ENCODE measurements around the gene NEK5.

The NEK5 gene

GRCh38 chr13:52155177-52155576, 26.3 kb upstream of the NEK5 start:
- no peaks in the 10 kb centered on the region for H3K27me3 ChIP-seq (replicated peaks)
- H3K4me3 ChIP-seq (ENCODE audit: low read depth, low read length): no peak overlapping the region
- H3K36me3 ChIP-seq (replicated peaks): no peaks in the 10 kb centered on the region
- TF ChIP-seq, protein P1, sequence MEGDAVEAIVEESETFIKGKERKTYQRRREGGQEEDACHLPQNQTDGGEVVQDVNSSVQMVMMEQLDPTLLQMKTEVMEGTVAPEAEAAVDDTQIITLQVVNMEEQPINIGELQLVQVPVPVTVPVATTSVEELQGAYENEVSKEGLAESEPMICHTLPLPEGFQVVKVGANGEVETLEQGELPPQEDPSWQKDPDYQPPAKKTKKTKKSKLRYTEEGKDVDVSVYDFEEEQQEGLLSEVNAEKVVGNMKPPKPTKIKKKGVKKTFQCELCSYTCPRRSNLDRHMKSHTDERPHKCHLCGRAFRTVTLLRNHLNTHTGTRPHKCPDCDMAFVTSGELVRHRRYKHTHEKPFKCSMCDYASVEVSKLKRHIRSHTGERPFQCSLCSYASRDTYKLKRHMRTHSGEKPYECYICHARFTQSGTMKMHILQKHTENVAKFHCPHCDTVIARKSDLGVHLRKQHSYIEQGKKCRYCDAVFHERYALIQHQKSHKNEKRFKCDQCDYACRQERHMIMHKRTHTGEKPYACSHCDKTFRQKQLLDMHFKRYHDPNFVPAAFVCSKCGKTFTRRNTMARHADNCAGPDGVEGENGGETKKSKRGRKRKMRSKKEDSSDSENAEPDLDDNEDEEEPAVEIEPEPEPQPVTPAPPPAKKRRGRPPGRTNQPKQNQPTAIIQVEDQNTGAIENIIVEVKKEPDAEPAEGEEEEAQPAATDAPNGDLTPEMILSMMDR (IDR thresholded peaks at IDR 0.05; ENCODE audit: low read depth, low read length, missing control alignments): no peak
- no peak overlapping the region for H3K27ac ChIP-seq
- in situ Hi-C loops (cut with HindIII; ENCODE audit: low pct_ligation_motif_present, low sequenced_read_pairs): no loop called here
- DNase-seq: no peak

- TF ChIP-seq, protein P1 (IDR thresholded peaks at IDR 0.05; ENCODE audit: low read depth, low read length, missing control alignments): no peak
- in situ Hi-C loops (cut with HindIII; ENCODE audit: low pct_ligation_motif_present, low sequenced_read_pairs): no loop called here
- H3K27ac ChIP-seq: no peak overlapping the region
- no peak for DNase-seq
- H3K36me3 ChIP-seq (replicated peaks): no peaks in the 10 kb centered on the region
- H3K4me3 ChIP-seq (ENCODE audit: low read depth, low read length): no peak overlapping the region
- H3K27me3 ChIP-seq (replicated peaks): no peaks in the 10 kb centered on the region
These were observed 18.4 kb upstream of the NEK5 start for GRCh38 chr13:52147225-52147624.

DNA sequence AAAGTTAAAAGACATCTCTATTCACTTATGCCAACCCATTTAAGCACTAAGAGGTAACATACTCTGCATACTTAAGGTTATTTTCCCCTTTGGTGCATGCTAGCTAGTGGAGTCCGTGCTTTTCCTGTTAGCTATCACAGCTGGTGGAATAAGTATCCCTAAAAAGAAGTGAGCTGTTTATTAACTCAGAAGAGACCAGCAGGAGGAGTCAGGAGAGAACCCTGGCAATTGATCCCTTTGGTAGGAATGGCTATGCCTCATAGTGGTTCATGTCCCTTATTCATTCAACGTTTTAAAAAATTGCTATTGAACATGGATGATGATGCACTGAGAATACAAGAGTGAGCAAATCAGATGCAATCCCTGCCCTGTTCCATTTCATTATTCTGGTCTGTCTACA, 12.4 kb upstream of the NEK5 start:
- TF ChIP-seq, protein P1 (IDR thresholded peaks at IDR 0.05; ENCODE audit: low read depth, low read length, missing control alignments): no peak
- Histone ChIP-seq H3K4me3 (ENCODE audit: low read depth, low read length) (no peak overlapping the region), H3K27ac (no peak overlapping the region), H3K36me3 (replicated peaks) (no peaks in the 10 kb centered on the region), H3K27me3 (replicated peaks) (no peaks in the 10 kb centered on the region)
- in situ Hi-C loops (cut with HindIII; ENCODE audit: low pct_ligation_motif_present, low sequenced_read_pairs): no loop called here
- no peak for DNase-seq

GRCh38 chr13:52137489-52137888, 8.6 kb upstream of the NEK5 start:
- Histone ChIP-seq H3K36me3 (replicated peaks) (no peaks in the 10 kb centered on the region), H3K27ac (no peak overlapping the region), H3K4me3 (ENCODE audit: low read depth, low read length) (no peak overlapping the region), H3K27me3 (replicated peaks) (no peaks in the 10 kb centered on the region)
- TF ChIP-seq, protein P1 (IDR thresholded peaks at IDR 0.05; ENCODE audit: low read depth, low read length, missing control alignments): no peak
- no peak for DNase-seq
- in situ Hi-C loops (cut with HindIII; ENCODE audit: low pct_ligation_motif_present, low sequenced_read_pairs): no loop called here

GRCh38 chr13:52136763-52137162, 7.9 kb upstream of the NEK5 start:
- H3K27ac ChIP-seq: no peak overlapping the region
- no peaks in the 10 kb centered on the region for H3K36me3 ChIP-seq (replicated peaks)
- in situ Hi-C loops (cut with HindIII; ENCODE audit: low pct_ligation_motif_present, low sequenced_read_pairs): no loop called here
- H3K4me3 ChIP-seq (ENCODE audit: low read depth, low read length): no peak overlapping the region
- no peak for DNase-seq
- no peaks in the 10 kb centered on the region for H3K27me3 ChIP-seq (replicated peaks)
- TF ChIP-seq, protein P1 (IDR thresholded peaks at IDR 0.05; ENCODE audit: low read depth, low read length, missing control alignments): no peak

DNA sequence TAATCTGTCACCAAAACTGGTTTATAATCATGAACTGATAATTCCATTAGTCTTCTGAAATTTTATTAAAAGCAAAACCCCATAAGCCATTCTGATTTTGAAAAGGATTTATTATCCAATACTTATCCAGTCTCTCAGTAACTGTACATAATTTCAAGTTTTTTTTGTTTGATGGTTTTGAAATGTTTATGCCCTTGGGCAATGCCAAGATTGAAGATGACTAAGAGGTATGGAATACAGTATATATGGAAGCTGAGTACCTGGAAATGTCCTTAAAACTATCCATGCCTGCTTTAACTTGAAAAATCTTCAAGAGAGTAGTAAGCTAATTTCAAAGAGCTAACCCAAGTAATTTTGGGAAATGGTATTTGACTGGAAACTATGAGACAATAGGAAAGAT, 1.8 kb upstream of the NEK5 start:
- TF ChIP-seq, protein P1 (IDR thresholded peaks at IDR 0.05; ENCODE audit: low read depth, low read length, missing control alignments): no peak
- H3K4me3 ChIP-seq (ENCODE audit: low read depth, low read length): no peak overlapping the region
- in situ Hi-C loops (cut with HindIII; ENCODE audit: low pct_ligation_motif_present, low sequenced_read_pairs): no loop called here
- no peak for DNase-seq
- no peaks in the 10 kb centered on the region for H3K27me3 ChIP-seq (replicated peaks)
- no peaks in the 10 kb centered on the region for H3K36me3 ChIP-seq (replicated peaks)
- H3K27ac ChIP-seq: no peak overlapping the region

Data from brain microvascular endothelial cell (primary cell).